NCI-H187 (cell line): ENCODE data around the gene NRSN1.
A peak's percentile ranks its signal among the peaks of the same experiment; 100 is the strongest.

ENCODE experiments used
- DNase-seq, 2 experiments: peaks; one replicate each; lab custom pipeline; 2025; lab: John Stamatoyannopoulos, UW

Gene NRSN1, protein sequence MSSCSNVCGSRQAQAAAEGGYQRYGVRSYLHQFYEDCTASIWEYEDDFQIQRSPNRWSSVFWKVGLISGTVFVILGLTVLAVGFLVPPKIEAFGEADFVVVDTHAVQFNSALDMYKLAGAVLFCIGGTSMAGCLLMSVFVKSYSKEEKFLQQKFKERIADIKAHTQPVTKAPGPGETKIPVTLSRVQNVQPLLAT

GRCh38 chr6:24125980-24126379 lies at the start of gene NRSN1:
Gene NRSN1 (plus strand): TSS chr6:24126215. CDS start chr6:24134328, 8,113 bp downstream.
- DNase-seq, result peak; percentile 57 to 70

DNA sequence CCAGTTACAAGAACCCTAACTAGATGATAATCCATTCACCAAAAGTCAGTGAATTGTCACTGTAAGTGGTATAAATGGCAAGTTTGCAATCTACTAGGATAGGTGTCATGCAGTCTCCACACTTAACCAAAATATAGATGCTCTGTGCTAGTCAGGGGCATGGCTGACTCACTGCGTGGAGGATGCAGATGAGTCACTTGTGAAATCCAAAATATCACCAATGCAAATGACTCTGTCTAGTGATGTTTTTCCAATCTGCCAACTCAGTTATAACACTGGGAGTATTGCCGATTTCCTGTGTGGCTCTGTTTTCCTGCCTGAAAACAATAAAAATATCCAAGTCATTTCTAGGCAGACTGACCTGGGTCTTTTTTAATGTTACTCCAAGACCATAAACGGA lies 47.8 kb upstream of the NRSN1 start:
- no peak for DNase-seq

- no peak for DNase-seq
Measured at GRCh38 chr6:24079076-24079475, 46.9 kb upstream of the NRSN1 start.

DNA sequence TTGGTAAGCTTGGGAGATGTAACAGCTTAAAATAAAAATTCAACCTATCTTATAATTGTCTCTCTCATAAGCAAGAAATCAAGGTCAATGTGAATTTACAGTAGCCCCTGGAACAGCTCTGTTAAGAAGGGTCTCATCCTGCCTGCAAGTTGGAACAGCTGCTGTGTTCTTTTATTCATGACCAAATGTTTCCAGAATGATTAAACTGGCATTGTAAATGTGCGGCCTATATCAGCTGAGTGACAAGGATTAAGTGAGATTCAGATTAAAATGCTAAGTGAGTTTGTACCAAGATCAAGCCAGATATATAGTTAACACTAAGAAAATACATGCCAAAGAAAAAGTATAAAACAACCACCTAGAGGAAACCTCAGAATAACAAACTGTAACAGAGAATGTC lies 45.3 kb upstream of the NRSN1 start:
- no peak for DNase-seq

DNA sequence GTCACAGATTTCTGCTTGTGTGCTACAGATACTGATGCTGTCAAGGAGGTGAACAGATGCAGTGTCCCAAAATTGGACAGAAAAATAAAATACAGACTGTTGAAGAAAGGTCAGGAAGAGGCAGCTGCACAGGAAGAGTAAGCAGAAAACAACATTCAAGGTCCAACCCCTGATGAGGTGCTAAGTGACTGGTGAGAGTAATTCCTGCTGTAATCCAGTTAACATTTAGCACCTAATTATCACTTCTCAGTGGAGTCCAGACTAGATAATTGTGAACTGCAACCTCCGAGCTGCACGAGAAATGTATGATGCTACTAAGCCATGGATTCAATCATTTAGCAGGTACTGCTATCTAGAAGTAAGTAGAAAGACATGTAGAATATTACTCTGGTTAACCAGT lies 36.3 kb upstream of the NRSN1 start:
- no peak for DNase-seq

DNA sequence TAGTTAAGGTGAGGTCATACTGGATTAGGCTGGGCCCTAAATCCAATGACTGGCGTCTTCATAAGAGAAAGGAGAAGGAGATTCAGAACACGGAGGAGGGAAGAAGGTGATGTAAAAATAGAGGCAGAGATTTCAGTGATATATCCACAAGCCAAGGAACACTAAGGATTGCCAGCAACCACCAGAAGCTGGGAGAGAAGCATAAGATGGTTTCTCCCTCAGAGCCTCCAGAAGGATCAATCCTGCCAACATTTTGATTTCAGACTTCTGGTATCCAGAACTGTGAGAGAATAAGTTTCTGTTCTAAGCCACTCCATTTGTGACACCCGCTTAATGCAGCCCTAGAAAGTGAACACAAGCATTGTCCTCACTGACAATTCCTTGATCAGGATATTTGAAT lies 33.6 kb upstream of the NRSN1 start:
- no peak for DNase-seq

DNA sequence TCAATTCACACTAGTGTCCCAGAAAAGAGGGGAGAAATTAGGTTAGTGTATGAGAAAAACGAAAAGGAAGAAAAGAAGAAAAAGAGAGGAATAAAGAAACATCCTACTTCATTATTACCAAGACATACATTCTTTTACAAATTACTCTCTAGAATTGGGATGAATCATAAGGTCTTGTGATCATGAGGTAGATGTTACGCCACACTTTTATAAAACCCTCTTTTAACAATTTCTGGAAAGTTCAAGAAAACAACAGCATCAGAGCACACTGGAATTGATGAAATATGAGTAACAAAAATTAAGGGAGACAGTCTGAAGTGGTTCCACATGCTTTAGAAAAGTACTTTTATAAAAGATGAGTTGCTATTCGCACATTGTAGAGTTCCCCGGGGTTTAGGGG lies 32.6 kb upstream of the NRSN1 start:
- DNase-seq, result no peak

DNA sequence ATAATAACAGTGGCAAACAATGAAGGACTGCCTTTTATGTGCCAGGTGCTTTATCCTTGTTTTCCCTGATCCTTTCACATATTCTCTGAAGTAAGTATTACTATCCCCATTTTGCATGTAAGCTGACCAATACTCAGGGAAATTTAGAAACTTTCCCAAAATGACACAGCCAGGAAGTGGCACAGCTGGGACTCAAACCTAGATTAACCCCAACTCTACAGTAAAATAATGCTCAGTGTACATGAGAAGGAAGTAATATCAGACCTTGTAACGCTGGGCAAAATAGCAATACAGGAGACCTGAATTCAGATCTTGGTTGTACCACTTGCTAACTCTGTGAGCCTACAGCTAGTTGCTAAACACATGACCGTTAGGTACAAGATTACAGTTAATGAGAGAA lies 26.8 kb upstream of the NRSN1 start:
- no peak for DNase-seq

GRCh38 chr6:24100024-24100769 lies 25.8 kb upstream of the NRSN1 start:
- DNase-seq, result no peak

DNA sequence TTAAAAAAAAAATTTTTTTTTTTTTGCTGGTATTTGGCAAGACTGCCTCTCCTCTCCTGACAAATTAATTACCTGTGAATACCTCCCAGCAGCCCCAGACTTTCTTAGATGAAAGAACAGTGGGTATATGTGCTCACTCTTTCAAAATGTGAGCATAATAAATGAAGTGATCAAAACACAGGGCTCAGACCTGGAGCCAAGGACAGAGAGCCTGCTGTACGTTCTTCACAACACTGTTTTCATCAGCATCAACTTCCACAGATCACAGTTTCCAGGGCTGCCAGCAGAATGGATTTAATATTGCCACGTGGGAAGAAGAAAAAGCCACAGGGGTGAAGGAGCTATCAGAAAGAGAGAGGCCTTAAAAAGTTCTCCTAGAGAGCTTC lies 25.3 kb upstream of the NRSN1 start:
- no peak for DNase-seq

DNA sequence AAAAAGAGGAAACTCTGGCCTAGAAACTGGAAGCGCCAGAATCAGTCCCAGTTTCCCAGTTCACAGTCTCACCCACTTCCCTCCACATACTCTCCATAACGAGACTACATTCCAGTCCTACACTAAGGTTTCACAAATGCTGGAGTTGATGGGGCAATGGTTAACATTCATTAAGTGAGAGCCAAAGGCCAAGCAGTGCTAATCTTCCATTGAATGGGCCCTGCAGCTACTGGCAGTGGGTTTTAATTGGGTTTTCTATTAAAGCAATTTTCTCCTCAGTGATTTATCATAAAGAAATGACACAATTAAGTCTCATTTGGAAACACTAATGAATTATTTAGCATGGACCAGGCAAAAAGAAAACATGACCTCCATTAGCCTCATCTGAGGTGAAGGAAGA lies 20.8 kb upstream of the NRSN1 start:
- DNase-seq, result no peak

GRCh38 chr6:24106291-24106690 lies 19.7 kb upstream of the NRSN1 start:
- DNase-seq, result no peak

DNA sequence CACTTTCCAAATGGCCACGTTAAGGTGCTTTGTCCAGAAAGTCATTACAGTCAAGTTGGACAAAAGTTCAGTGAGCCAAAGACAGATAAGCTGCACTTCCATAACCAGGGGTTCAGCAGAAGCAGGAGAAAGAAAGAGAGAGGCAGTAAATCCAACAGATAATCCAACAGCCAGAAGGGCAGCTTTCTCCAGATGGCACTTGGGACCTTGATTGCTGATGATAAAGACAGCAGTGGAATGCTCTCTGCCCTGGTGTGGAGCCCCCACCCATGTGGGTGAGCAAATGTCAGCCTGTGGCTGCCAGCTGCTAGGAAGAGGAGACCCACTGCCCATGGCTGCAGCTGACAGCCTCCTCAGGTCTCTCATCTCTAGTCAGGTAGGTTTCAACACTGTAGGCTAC lies 18.7 kb upstream of the NRSN1 start:
- DNase-seq, result no peak

GRCh38 chr6:24108056-24108455 lies 18.0 kb upstream of the NRSN1 start:
- no peak for DNase-seq

GRCh38 chr6:24110417-24110816 lies 15.6 kb upstream of the NRSN1 start:
- no peak for DNase-seq

- no peak for DNase-seq
Measured at GRCh38 chr6:24113891-24114290, 12.1 kb upstream of the NRSN1 start.

GRCh38 chr6:24117021-24117420 lies 9.0 kb upstream of the NRSN1 start:
- no peak for DNase-seq

DNA sequence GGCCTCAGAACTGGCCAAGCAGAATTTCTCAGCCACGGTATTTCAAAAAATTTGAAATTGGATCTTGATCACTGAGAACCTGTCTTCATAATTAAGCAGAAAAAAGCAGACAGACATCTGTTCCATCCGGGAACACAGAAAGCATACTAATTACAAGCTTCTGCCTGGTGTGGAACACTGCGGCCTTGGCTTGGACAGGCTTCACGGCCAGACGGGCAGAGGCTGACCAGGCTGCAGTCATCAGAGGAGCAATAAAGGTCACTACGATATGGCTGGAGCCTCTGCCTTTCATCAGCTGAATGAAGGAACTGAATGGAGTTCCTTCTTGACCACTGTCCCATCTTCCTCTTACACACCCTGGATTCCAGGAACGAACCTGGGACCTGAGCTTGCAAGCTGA lies 3.9 kb upstream of the NRSN1 start:
- DNase-seq, result no peak

GRCh38 chr6:24126586-24127192 lies 674 bp downstream of the NRSN1 start:
- DNase-seq, result no peak

DNA sequence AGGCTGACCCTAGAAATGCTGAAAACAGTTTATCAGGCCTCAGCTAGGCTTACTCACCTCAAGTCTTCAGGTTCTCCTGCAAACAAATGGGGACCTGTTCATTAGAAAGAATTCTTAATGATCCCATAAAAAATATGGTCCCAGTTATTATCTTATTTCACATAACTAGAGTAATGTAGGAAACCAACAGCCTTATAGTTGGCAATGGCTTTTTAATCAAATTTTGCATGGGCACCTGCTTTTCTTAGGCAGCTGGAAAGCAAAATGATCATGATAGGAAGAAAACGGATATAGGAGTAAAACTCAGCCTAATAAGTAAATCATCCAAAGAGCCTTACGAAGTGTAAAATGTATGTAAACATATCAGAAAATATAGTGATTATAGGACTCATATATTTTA lies 1.3 kb downstream of the NRSN1 start:
- DNase-seq, result no peak

GRCh38 chr6:24131751-24132150 lies 5.7 kb downstream of the NRSN1 start:
- DNase-seq, result no peak

GRCh38 chr6:24139080-24139479 lies 13.1 kb downstream of the NRSN1 start:
- DNase-seq, result no peak

DNA sequence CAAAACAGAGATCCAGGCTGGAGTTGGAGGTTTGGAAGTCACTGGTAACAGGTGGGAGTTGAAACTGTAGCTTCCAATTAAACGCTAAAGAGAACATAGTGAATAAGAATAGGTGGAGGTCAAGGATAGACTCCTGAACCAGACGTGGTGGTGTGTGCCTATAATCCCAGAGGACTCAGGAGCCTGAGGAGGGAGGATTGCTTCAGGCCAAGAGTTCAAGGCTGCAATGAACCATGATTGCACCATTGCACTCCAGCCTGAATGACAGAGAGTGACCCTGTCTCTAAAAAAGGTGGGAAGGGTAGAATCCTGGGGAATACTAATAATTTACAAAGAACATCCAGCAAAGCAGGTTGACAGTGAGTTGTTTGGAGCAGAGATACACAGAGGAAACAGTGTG lies 13.6 kb downstream of the NRSN1 start:
- DNase-seq, result no peak

DNA sequence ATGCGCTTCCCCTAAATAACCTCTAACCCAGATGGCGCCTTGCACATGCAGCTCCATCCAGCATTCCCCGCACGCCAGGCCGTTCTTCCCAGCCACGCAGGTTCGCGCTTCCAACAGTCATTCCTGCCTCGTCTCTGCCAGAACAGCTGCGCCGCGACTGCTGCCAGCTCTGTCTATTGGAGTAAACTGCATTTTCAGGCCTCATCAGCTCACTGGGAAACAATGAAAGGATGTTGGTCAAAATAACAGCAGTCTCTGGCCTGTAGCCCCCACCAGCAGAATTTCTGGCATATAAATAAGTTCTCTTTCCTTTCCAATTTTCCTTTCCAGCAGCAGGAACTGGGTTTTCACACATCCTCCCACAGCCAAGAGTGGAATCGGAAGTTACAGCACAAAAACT lies 14.6 kb downstream of the NRSN1 start:
- DNase-seq, result no peak
